PC-9 (cell line): Measurements from ENCODE around the gene SUGT1.
"Not testable (repeated sequence)": the region's sequence is repeated elsewhere in the genome, so short reads cannot be mapped to it uniquely, and the experiment has no call there.

Experiments used
- CTCF ChIP-seq: fragments of 200-600 bp; sonication (generic); conservative IDR thresholded peaks from 2 replicates; pipeline ENCODE4 v1.6.1; 2017; ENCODE audit warnings: mixed run types, antibody characterized with exemption, mild to moderate bottlenecking, moderate library complexity
- EZH2 ChIP-seq: fragments of 200-600 bp; sonication (generic); IDR thresholded peaks from 2 replicates; pipeline ENCODE4 v1.8.0; 2017; ENCODE audit warnings: antibody characterized with exemption, low read depth

GRCh38 chr13:52685806-52686205 lies 33.2 kb downstream of the SUGT1 start:
- not testable (repeated sequence) for TF ChIP-seq CTCF, EZH2
